DMS53 treated with DMSO at 0.1 percent for 48 hours (cell line): ENCODE results near the gene TAS2R40.
"Not testable (repeated sequence)": the region's sequence is repeated elsewhere in the genome, so short reads cannot be mapped to it uniquely, and the experiment has no call there.

Experiments used
- DNase-seq: peaks from one replicate; lab custom pipeline; 2025; ENCODE audit not compliant: unreplicated experiment; lab: John Stamatoyannopoulos, UW

The TAS2R40 gene

GRCh38 chr7:143248761-143249354 lies 27.0 kb downstream of the TAS2R40 start:
- DNase-seq: no peak

GRCh38 chr7:143250199-143250598 lies 28.4 kb downstream of the TAS2R40 start:
- DNase-seq: no peak

- DNase-seq: no peak
Measured at GRCh38 chr7:143250822-143251221, 29.0 kb downstream of the TAS2R40 start.

- no peak for DNase-seq
Measured at GRCh38 chr7:143252006-143252405, 30.2 kb downstream of the TAS2R40 start.

- DNase-seq: no peak
Measured at GRCh38 chr7:143255564-143255963, 33.7 kb downstream of the TAS2R40 start.

- DNase-seq: no peak
Measured at GRCh38 chr7:143256325-143256724, 34.5 kb downstream of the TAS2R40 start.

- DNase-seq: no peak
Measured at GRCh38 chr7:143256932-143257331, 35.1 kb downstream of the TAS2R40 start.

GRCh38 chr7:143257501-143257900 lies 35.7 kb downstream of the TAS2R40 start:
- DNase-seq: no peak

GRCh38 chr7:143258831-143259230 lies 37.0 kb downstream of the TAS2R40 start:
- DNase-seq: no peak

- DNase-seq: peak; percentile 74
Measured at GRCh38 chr7:143259765-143260164, 37.9 kb downstream of the TAS2R40 start.

- no peak for DNase-seq
Measured at GRCh38 chr7:143261901-143262300, 40.1 kb downstream of the TAS2R40 start.

- DNase-seq: peak; percentile 66
Measured at GRCh38 chr7:143263266-143264195, 41.7 kb downstream of the TAS2R40 start, which contains the start of gene GSTK1. GSTK1 (plus strand) TSS chr7:143263441; CDS start chr7:143263514, 73 bp downstream.

GRCh38 chr7:143264196-143264568 lies 42.3 kb downstream of the TAS2R40 start:
- DNase-seq: not testable (repeated sequence)

- DNase-seq: no peak
Measured at GRCh38 chr7:143265017-143265693, 43.3 kb downstream of the TAS2R40 start.

- no peak for DNase-seq
Measured at GRCh38 chr7:143269251-143269650, 47.4 kb downstream of the TAS2R40 start.

- DNase-seq: no peak
Measured at GRCh38 chr7:143271240-143271639, 49.4 kb downstream of the TAS2R40 start.
